Effector memory CD8-positive, alpha-beta T cell (primary cell): ENCODE results near the gene HDAC11.

Experiments
- ATAC-seq: fragments of 150-1000 bp; cut with Tn5 transposase; replicated peaks from 2 replicates; pipeline ENCODE4 v1.10.0; 2021; ENCODE audit warnings: mild to moderate bottlenecking, moderate library complexity
- DNase-seq, 3 experiments: peaks; one replicate each; pipeline ENCODE4 v3.0.0; 2021
- H3K27ac Mint-ChIP-seq, 2 donors: one replicate each; pipeline ENCODE4 v1.8.0; 2022; ENCODE audit warnings: mild to moderate bottlenecking in 2 of 2, mixed read lengths in 2 of 2, moderate library complexity in 2 of 2
- H3K27me3 Mint-ChIP-seq, 2 donors: one replicate each; pipeline ENCODE4 v1.8.0; 2022; ENCODE audit warnings: mixed read lengths in 2 of 2
- H3K36me3 Mint-ChIP-seq: one replicate; pipeline ENCODE4 v1.8.0; 2022; ENCODE audit warnings: mild to moderate bottlenecking, moderate library complexity, mixed read lengths; ENCODE audit not compliant: insufficient read depth
- H3K4me1 Mint-ChIP-seq, 2 donors: one replicate each; pipeline ENCODE4 v1.8.0; 2022; ENCODE audit warnings: low read depth in 2 of 2, mixed read lengths in 2 of 2
- H3K4me3 Mint-ChIP-seq, 2 donors: one replicate each; pipeline ENCODE4 v1.8.0; 2022; ENCODE audit warnings: mild to moderate bottlenecking in 2 of 2, mixed read lengths in 2 of 2, moderate library complexity in 2 of 2
- H3K9me3 Mint-ChIP-seq, 2 donors: one replicate each; pipeline ENCODE4 v1.8.0; 2022; ENCODE audit warnings: mixed read lengths in 2 of 2

Gene HDAC11

DNA sequence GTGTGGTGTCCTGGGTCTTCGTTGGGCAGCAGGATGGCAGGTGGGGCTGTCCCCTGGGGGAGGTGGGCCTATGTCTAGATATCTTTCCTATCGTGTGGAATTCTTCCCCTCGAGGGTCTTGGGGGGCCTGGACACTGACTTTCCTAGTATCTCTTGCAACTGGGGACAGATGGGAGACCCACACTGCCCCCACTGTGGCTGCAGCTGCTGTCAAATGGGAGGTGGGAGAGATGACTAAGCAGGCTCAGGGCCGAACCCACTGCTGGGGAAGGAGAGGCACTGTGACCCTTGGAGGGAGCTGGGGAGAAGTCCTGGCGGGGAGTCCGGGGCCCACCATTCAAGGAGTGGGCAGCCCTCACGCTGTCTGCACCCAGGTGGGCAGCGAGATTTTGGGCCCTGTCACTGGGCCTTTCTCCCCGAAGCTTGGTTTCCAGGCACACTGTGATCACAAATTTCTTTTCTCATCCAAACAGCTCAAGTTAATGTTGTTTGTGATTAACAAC lies 65.9 kb downstream of the HDAC11 start:
- no peak overlapping the region for H3K27ac Mint-ChIP-seq
- no peaks in the 10 kb centered on the region for H3K9me3 Mint-ChIP-seq
- DNase-seq (no peak), ATAC-seq (no peak)
- H3K27me3 Mint-ChIP-seq, result peaks cover 50 to 74% of the 10 kb centered on the region in 2 donors
- H3K4me1 Mint-ChIP-seq, result peaks cover 15 to 21% of the 10 kb centered on the region in 2 donors
- H3K4me3 Mint-ChIP-seq, result no peak overlapping the region
- H3K36me3 Mint-ChIP-seq, result no peaks in the 10 kb centered on the region

DNA sequence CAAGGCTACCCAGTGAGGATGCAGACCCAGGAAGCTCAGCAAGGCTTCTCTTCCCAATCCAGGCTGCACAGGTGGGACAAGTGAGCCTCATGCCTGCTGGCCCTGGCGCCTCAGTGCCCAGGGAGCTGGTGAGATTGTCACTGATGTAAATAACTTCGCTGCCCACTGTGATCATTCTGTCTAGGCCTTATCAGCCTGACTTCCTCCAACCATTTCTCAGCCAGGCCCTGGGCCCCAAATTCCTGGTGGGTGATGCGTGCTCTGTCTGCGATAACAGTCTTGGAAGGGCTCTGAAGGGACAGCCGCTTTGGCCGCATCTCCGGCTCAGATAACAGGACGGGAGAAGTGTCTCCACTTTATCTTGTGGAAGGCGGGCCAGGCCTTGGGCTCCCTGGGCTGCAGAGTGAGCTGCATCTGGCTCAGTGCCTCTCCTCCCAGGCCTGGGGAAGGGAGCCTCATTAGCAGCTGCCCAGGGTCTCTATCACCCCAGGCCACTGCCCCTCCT lies 66.6 kb downstream of the HDAC11 start:
- H3K27me3 Mint-ChIP-seq, result peaks cover 53 to 81% of the 10 kb centered on the region in 2 donors
- H3K4me1 Mint-ChIP-seq, result peaks cover 15 to 21% of the 10 kb centered on the region in 2 donors
- DNase-seq, result no peak

GRCh38 chr3:13547591-13548371 lies 67.7 kb downstream of the HDAC11 start:
- H3K27ac Mint-ChIP-seq, result no peak overlapping the region
- no peaks in the 10 kb centered on the region for H3K9me3 Mint-ChIP-seq
- peaks cover 62 to 92% of the 10 kb centered on the region in 2 donors for H3K27me3 Mint-ChIP-seq
- H3K4me1 Mint-ChIP-seq, result peaks cover 15 to 21% of the 10 kb centered on the region in 2 donors
- H3K4me3 Mint-ChIP-seq, result peak overlapping the region; percentile 70 to 72
- DNase-seq (no peak), ATAC-seq (no peak)
- H3K36me3 Mint-ChIP-seq, result no peaks in the 10 kb centered on the region

More for the DNA sequence above, 66.6 kb downstream of the HDAC11 start:
- H3K27ac Mint-ChIP-seq, result no peak overlapping the region
- no peaks in the 10 kb centered on the region for H3K9me3 Mint-ChIP-seq
- no peak overlapping the region for H3K4me3 Mint-ChIP-seq
- ATAC-seq, result no peak
- no peaks in the 10 kb centered on the region for H3K36me3 Mint-ChIP-seq

- Mint-ChIP-seq H3K4me1 (peaks cover 15 to 21% of the 10 kb centered on the region in 2 donors), H3K36me3 (no peaks in the 10 kb centered on the region), H3K4me3 (peak within 1 kb of the TSS; percentile 70 to 72), H3K9me3 (no peaks in the 10 kb centered on the region), H3K27me3 (peaks cover 65 to 95% of the 10 kb centered on the region in 2 donors), H3K27ac (peak within 1 kb of the TSS in 1 of 2 donors; percentile 1)
- DNase-seq (no peak), ATAC-seq (peak; percentile 52)
Measured at GRCh38 chr3:13548696-13549622, 68.9 kb downstream of the HDAC11 start, which contains the start of gene FBLN2. Gene FBLN2 (plus strand): TSS chr3:13549125. CDS start chr3:13570356, 21,231 bp downstream.

DNA sequence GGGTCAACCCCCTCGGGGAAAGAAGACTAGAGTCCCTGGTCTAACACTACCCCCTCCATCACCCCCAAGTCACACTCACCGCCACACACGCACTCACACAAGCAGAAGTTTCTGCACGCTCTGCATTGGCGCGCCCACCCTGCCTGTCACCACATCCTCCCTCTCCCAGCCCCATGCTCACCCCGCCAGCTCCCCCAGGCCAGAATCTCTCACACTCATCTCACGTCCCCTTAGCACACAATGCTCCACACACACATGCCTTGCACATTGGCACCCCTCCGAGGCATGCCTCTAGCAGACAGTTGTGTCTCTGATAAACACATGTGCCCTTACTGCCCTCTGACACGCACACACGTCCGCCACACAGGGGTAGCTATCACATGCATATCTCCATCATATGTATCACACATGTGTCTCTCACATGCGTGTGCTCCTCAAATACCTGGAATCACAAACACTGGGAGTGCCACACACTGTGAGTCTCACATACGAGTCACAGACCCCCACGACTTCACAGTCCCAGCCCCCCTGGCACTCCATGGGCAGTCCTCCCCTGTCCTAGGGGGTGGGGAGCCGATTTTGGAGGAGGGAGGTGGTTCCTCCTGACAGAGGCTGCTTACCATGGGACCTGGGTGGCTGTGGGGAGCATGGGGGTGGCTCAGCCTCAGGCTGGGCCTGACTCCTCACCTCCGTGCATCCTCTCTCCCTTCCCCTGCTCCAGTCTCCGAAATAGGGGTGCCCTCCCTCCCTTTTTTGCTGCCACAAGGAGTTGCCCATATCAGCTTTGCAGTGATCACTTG lies 69.7 kb downstream of the HDAC11 start:
- ATAC-seq, result peak; percentile 72
- H3K4me3 Mint-ChIP-seq, result peak overlapping the region; percentile 66 to 69
- H3K4me1 Mint-ChIP-seq, result peaks cover 15 to 17% of the 10 kb centered on the region in 2 donors
- H3K36me3 Mint-ChIP-seq, result no peaks in the 10 kb centered on the region
- H3K27me3 Mint-ChIP-seq, result peaks cover 58 to 95% of the 10 kb centered on the region in 2 donors
- no peaks in the 10 kb centered on the region for H3K9me3 Mint-ChIP-seq
- peak overlapping the region in 1 of 2 donors; percentile 1 for H3K27ac Mint-ChIP-seq
- DNase-seq, result no peak

- H3K4me1 Mint-ChIP-seq, result peaks cover 10 to 12% of the 10 kb centered on the region in 2 donors
- peaks cover 52 to 90% of the 10 kb centered on the region in 2 donors for H3K27me3 Mint-ChIP-seq
- H3K36me3 Mint-ChIP-seq, result no peaks in the 10 kb centered on the region
- H3K27ac Mint-ChIP-seq, result no peak overlapping the region
- no peak for ATAC-seq
- H3K4me3 Mint-ChIP-seq, result peak overlapping the region in 1 of 2 donors; percentile 69
- no peak for DNase-seq
- no peaks in the 10 kb centered on the region for H3K9me3 Mint-ChIP-seq
Measured at GRCh38 chr3:13550423-13550690, 70.3 kb downstream of the HDAC11 start.

DNA sequence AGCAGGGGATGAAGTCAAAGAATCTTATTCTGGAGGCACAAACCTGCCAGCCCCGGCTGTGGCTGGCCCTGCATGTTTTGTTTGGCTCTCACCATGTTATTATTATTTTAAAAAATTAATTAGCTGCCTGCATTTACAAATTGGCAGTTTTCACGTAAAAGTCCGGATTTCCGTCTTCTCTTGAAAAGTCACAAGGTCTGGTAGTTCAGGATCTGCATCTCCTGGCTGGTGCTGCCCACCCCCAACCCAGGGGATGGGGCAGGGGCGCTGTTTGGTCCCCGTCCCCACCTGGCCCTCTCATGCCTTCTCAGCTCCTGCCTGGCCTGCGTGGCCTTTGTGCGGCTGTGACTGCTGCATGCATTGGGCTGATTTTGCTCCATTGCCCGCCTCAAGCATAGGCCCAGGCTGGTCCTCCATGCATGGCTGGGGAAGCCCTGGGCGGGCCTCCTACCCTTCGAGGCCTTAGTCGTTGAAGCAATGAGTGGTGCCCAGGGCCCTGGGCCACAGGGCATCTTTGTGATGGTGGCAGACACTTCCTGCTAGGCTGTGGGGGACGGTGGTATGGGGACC lies 70.8 kb downstream of the HDAC11 start:
- DNase-seq (no peak), ATAC-seq (no peak)
- no peak overlapping the region for H3K4me3 Mint-ChIP-seq
- no peaks in the 10 kb centered on the region for H3K9me3 Mint-ChIP-seq
- H3K4me1 Mint-ChIP-seq, result peaks cover 10 to 12% of the 10 kb centered on the region in 2 donors
- no peaks in the 10 kb centered on the region for H3K36me3 Mint-ChIP-seq
- peaks cover 49 to 88% of the 10 kb centered on the region in 2 donors for H3K27me3 Mint-ChIP-seq
- H3K27ac Mint-ChIP-seq, result no peak overlapping the region

DNA sequence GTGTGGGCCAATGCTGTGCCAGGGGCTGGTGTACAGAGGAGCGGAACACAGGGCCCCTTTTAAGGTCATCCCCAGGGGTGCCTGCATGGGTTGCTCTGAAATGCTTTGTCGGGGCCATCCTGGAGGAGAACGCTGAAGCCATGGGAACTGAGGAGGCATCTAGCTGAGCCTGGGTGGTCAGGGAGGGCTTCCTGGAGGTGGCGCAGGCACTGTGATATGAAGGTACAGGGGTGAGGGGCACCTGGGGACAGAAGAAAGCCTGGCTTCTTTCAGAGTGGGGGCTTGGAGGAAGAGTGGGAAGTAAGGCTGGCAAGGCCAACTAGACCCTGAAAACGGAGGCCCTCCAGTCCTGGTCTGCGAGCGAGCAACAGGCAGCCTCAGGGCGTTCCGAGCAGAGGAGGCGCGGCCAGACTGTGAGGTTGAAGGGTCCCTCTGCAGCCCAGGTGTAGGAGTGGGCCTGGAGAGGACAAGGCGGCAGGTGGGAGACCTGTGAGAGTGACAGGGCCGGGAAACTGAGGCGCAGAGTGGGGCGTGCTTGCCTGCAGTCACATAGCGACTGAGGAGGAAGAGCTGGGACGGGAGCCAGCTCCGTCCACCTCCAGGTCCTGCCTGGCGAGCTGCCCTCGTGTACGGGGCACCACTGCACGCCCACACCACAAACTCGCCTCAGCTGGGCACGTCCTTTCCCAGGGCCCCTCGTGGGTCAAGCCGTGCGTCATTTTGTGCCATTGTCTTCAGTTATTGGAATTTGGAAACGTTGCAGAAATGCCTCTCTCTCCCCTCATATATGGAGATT lies 72.9 kb downstream of the HDAC11 start:
- ATAC-seq, result no peak
- Mint-ChIP-seq H3K9me3 (no peaks in the 10 kb centered on the region), H3K27me3 (peaks cover 41 to 86% of the 10 kb centered on the region in 2 donors), H3K4me3 (no peak overlapping the region), H3K27ac (no peak overlapping the region), H3K4me1 (peaks cover 9% of the 10 kb centered on the region in 2 donors), H3K36me3 (no peaks in the 10 kb centered on the region)
- DNase-seq, result no peak

GRCh38 chr3:13553686-13554085 lies 73.6 kb downstream of the HDAC11 start:
- DNase-seq, result no peak
- no peak for ATAC-seq
- peaks cover 37 to 86% of the 10 kb centered on the region in 2 donors for H3K27me3 Mint-ChIP-seq

DNA sequence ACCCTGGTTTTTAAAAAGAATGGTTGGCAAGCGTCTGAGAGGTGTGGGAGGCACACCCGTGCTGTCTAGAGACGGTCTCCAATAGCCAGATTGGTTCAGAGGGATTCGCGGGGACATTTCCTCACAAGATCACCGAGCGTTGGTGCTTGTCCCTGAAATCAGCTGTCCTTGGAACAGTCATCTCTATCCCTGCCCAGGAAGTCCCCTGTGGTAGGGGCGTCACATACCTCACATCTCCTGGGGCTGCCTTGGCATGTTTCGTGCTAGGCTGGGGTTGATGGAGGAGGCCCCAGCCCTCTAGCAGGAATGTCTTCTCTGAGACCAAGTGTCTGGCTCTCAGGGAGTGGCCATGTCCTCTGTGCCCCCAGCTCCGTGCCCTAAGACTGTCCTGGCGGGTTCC lies 75.6 kb downstream of the HDAC11 start:
- H3K27me3 Mint-ChIP-seq, result peaks cover 40 to 89% of the 10 kb centered on the region in 2 donors
- peak overlapping the region in 1 of 2 donors; percentile 51 for H3K27ac Mint-ChIP-seq
- H3K4me1 Mint-ChIP-seq, result no peaks in the 10 kb centered on the region

More at GRCh38 chr3:13553686-13554085, 73.6 kb downstream of the HDAC11 start:
- no peaks in the 10 kb centered on the region for H3K9me3 Mint-ChIP-seq
- H3K4me1 Mint-ChIP-seq, result peaks cover 5% of the 10 kb centered on the region in 2 donors
- no peak overlapping the region for H3K4me3 Mint-ChIP-seq
- H3K27ac Mint-ChIP-seq, result no peak overlapping the region
- H3K36me3 Mint-ChIP-seq, result no peaks in the 10 kb centered on the region

More for the DNA sequence above, 75.6 kb downstream of the HDAC11 start:
- Mint-ChIP-seq H3K9me3 (no peaks in the 10 kb centered on the region), H3K4me3 (no peak overlapping the region), H3K36me3 (no peaks in the 10 kb centered on the region)
- ATAC-seq, result no peak
- DNase-seq, result no peak
